Panc1 (cell line): ENCODE data around the gene UBE2O. TPM values are rescaled to one million over a fixed set of nuclear protein-coding genes. Genes with fewer than 3 reads are reported as not detected.

Source experiments
- ATAC-seq: fragments of 200-7000 bp; cut with Tn5 transposase; 2 replicates; pipeline ENCODE4 v1.9.1; 2020; ENCODE audit warnings: mild to moderate bottlenecking, moderate library complexity
- BruUV-seq: library from RNA; stranded (reverse); fragments of 400-500 nt; replicated peaks from 2 replicates; lab custom pipeline; 2021; lab: Mats Ljungman, UMichigan
- CTCF ChIA-PET: fragments of 300-600 bp; sonication (Branson Sonifier 250); formaldehyde crosslinking; loops from one replicate; lab custom pipeline; 2022; ENCODE audit warnings: antibody characterized with exemption; lab: Charles Lee
- POLR2A ChIA-PET: fragments of 300-600 bp; sonication (Branson Sonifier 250); formaldehyde crosslinking; loops from one replicate; lab custom pipeline; 2022; ENCODE audit warnings: antibody characterized with exemption; lab: Charles Lee
- DNase-seq: peaks from one replicate; pipeline ENCODE4 v3.0.0-alpha.2; 2010; ENCODE audit warnings: low read depth, low spot score
- H3K27ac ChIP-seq: 2 replicates; pipeline ENCODE4 v1.5.1; 2011; ENCODE audit warnings: mild to moderate bottlenecking, low read length, inconsistent platforms
- H3K27me3 ChIP-seq: fragments of 200-500 bp; sonication (Bioruptor generic); 2 replicates; pipeline ENCODE4 v1.6.0; 2014; ENCODE audit warnings: low read length, inconsistent platforms; ENCODE audit not compliant: control insufficient read depth, insufficient read depth
- H3K36me3 ChIP-seq: fragments of 200-500 bp; sonication (Bioruptor generic); 2 replicates; pipeline ENCODE4 v1.5.1; 2014; ENCODE audit warnings: inconsistent platforms, mild to moderate bottlenecking, low read length, moderate library complexity; ENCODE audit not compliant: control insufficient read depth, insufficient read depth
- H3K4me1 ChIP-seq: 2 replicates; pipeline ENCODE4 v1.5.1; 2011; ENCODE audit warnings: inconsistent platforms, mild to moderate bottlenecking, low read length, moderate library complexity; ENCODE audit not compliant: control insufficient read depth, insufficient read depth
- H3K4me3 ChIP-seq, 2 experiments: 2 replicates each; pipeline ENCODE4 v1.5.1; 2011 to 2012; ENCODE audit warnings: low read depth in 2 of 2, low read length in 2 of 2, mild to moderate bottlenecking in 2 of 2, inconsistent platforms in 1 of 2, moderate library complexity in 1 of 2
- H3K9me3 ChIP-seq: fragments of 200-500 bp; sonication (Bioruptor generic); 2 replicates; pipeline ENCODE4 v1.5.1; 2014; ENCODE audit warnings: low read depth, mild to moderate bottlenecking, inconsistent platforms, low read length, moderate library complexity; ENCODE audit not compliant: control insufficient read depth, insufficient read depth
- POLR2AphosphoS5 ChIP-seq: IDR thresholded peaks from 2 replicates; pipeline ENCODE4 v1.6.1; 2012; ENCODE audit warnings: mild to moderate bottlenecking, low read depth, low read length, moderate library complexity
- SIN3A ChIP-seq: IDR thresholded peaks from 2 replicates; pipeline ENCODE4 v1.6.1; 2012; ENCODE audit warnings: low read depth, mild to moderate bottlenecking, low read length, moderate library complexity, borderline replicate concordance; ENCODE audit not compliant: insufficient read depth
- TCF7L2 ChIP-seq: IDR thresholded peaks from 2 replicates; pipeline ENCODE4 v1.6.1; 2011; ENCODE audit warnings: mild to moderate bottlenecking, low read depth, low read length, inconsistent platforms
- in situ Hi-C: cut with HindIII; loops from 2 replicates; pipeline ENCODE4 v1.10.0; 2016; ENCODE audit warnings: low sequenced_read_pairs, low pct_unique_long_range_greater_than_20kb
- intact Hi-C: fragments of 100-400 bp; cut with micrococcal nuclease; formaldehyde crosslinking; loops from one replicate; pipeline ENCODE4 v1.10.0; 2022; ENCODE audit not compliant: unreplicated experiment
- total RNA-seq: library from RNA; stranded (reverse); gene quantifications from one replicate; pipeline ENCODE4 v1.2.1, GENCODE V29; 2021; ENCODE audit not compliant: unreplicated experiment
- TF ChIP-seq, protein P1 (sequence below): fragments of 450-650 bp; IDR thresholded peaks from 2 replicates; pipeline ENCODE4 v1.5.1; 2017; ENCODE audit warnings: mild to moderate bottlenecking
- TF ChIP-seq, protein P2 (sequence below), 2 experiments: IDR thresholded peaks; 2 replicates each; pipeline ENCODE4 v1.6.1; 2011 to 2012; ENCODE audit warnings: low read depth in 2 of 2, control low read depth in 1 of 2, low read length in 1 of 2, mild to moderate bottlenecking in 1 of 2, moderate library complexity in 1 of 2; ENCODE audit not compliant: insufficient read depth in 1 of 2

Gene UBE2O
- total RNA-seq, 1 experiment from 2014 or later = 47.5 TPM

DNA sequence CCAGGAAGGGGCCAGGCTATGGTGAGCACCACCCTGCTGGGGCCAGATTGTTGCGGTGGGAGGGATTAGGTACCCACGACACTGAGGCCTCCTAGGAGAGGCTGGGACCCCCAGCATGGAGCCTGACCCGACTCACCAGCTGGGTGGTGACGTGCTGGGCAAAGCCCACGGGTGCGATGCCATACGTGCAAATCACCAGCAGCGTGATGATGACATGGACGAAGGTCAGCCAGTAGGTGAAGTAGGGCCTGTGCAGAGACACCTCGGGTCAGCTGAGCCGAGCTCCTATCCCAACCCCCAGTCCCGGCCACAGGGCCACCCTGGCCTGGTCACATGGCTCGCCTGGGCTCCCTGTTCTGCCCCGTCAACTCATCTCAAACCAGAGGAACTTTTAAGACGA, 21.9 kb upstream of the UBE2O start:
- ATAC-seq (no peak), DNase-seq (no peak)
- no peak overlapping the region for H3K4me3 ChIP-seq
- no peaks in the 10 kb centered on the region for H3K4me1 ChIP-seq
- in situ Hi-C loops = no loop called here
- TF ChIP-seq POLR2AphosphoS5 = 0 out of 2 replicates have a peak, but pooled peaks have one; percentile 1
- TF ChIP-seq TCF7L2 = no peak
- BruUV-seq = TSS peak; percentile 61
- POLR2A ChIA-PET = interaction anchor here (0.5 kb wide), 1 partner anchor 268 kb away, joined by 3 read pairs; no protein-coding TSS in a partner anchor
- H3K27me3 ChIP-seq = no peaks in the 10 kb centered on the region
- H3K27ac ChIP-seq = no peak overlapping the region
- no peaks in the 10 kb centered on the region for H3K36me3 ChIP-seq
- CTCF ChIA-PET = interaction anchor here (0.5 to 1.2 kb wide), 2 partner anchors 9 to 175 kb away, joined by 3 to 5 read pairs; no protein-coding TSS in a partner anchor
- intact Hi-C loops = no loop called here
- no peaks in the 10 kb centered on the region for H3K9me3 ChIP-seq

DNA sequence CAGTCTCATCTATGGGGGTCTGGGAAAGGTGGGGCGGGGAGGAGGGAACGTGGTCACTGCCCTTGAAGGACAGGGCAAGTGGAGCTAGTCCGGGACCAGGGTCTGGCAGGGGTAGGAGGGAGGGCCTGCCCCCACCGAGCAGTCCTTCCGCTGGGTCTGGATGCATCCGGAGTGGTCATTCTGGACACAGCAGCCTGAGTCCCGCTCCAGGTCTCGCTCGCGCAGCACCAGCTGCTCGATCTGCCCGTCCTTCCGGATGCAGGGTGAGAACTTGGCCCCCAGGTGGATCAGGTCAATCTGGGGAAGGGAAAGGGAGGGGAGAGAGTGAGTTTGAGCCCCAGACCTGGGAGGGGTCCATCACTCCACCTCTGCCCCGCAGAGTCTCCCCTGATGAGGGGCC, 21.3 kb upstream of the UBE2O start:
- H3K9me3 ChIP-seq = no peaks in the 10 kb centered on the region
- no peaks in the 10 kb centered on the region for H3K4me1 ChIP-seq
- ChIA-PET POLR2A (no interaction called here), CTCF (interaction anchor here (1.2 kb wide), 1 partner anchor 10 kb away, joined by 3 read pairs; no protein-coding TSS in a partner anchor)
- H3K27me3 ChIP-seq = no peaks in the 10 kb centered on the region
- no peak for DNase-seq
- H3K4me3 ChIP-seq = no peak overlapping the region
- ATAC-seq = no peak
- no peaks in the 10 kb centered on the region for H3K36me3 ChIP-seq
- intact Hi-C loops = no loop called here
- in situ Hi-C loops = no loop called here
- H3K27ac ChIP-seq = no peak overlapping the region
- TF ChIP-seq SIN3A (no peak), TCF7L2 (no peak), POLR2AphosphoS5 (no peak)
- TF ChIP-seq, protein P1, sequence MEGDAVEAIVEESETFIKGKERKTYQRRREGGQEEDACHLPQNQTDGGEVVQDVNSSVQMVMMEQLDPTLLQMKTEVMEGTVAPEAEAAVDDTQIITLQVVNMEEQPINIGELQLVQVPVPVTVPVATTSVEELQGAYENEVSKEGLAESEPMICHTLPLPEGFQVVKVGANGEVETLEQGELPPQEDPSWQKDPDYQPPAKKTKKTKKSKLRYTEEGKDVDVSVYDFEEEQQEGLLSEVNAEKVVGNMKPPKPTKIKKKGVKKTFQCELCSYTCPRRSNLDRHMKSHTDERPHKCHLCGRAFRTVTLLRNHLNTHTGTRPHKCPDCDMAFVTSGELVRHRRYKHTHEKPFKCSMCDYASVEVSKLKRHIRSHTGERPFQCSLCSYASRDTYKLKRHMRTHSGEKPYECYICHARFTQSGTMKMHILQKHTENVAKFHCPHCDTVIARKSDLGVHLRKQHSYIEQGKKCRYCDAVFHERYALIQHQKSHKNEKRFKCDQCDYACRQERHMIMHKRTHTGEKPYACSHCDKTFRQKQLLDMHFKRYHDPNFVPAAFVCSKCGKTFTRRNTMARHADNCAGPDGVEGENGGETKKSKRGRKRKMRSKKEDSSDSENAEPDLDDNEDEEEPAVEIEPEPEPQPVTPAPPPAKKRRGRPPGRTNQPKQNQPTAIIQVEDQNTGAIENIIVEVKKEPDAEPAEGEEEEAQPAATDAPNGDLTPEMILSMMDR = no peak
- TF ChIP-seq, protein P2, sequence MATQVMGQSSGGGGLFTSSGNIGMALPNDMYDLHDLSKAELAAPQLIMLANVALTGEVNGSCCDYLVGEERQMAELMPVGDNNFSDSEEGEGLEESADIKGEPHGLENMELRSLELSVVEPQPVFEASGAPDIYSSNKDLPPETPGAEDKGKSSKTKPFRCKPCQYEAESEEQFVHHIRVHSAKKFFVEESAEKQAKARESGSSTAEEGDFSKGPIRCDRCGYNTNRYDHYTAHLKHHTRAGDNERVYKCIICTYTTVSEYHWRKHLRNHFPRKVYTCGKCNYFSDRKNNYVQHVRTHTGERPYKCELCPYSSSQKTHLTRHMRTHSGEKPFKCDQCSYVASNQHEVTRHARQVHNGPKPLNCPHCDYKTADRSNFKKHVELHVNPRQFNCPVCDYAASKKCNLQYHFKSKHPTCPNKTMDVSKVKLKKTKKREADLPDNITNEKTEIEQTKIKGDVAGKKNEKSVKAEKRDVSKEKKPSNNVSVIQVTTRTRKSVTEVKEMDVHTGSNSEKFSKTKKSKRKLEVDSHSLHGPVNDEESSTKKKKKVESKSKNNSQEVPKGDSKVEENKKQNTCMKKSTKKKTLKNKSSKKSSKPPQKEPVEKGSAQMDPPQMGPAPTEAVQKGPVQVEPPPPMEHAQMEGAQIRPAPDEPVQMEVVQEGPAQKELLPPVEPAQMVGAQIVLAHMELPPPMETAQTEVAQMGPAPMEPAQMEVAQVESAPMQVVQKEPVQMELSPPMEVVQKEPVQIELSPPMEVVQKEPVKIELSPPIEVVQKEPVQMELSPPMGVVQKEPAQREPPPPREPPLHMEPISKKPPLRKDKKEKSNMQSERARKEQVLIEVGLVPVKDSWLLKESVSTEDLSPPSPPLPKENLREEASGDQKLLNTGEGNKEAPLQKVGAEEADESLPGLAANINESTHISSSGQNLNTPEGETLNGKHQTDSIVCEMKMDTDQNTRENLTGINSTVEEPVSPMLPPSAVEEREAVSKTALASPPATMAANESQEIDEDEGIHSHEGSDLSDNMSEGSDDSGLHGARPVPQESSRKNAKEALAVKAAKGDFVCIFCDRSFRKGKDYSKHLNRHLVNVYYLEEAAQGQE (IDR thresholded peaks at IDR 0.05; ENCODE audit: insufficient read depth in 1 of 2, low read depth in 2 of 2, low read length in 1 of 2) = no peak
- no TSS peak for BruUV-seq

DNA sequence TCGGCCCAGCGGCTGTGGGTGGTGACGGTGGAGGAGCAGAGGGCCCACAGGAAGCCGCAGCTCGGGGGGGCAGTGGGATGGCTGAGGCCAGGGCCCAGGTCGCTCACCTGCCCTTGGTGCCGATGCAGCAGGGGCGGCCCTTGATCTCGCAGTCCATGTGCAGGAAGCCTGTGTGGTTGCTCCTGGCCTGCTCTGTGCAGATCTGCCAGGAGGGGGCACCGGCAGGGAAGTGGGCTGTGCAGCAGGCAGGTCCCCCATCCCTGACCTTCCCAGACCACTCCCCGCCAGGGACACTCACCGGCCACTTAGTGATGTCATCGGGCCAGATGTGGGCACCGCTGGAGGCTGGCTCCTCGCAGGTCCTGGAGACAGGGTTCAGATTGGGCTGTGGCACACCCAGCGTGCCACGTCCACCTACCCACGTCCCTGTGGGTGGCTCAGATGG, 20.6 kb upstream of the UBE2O start:
- Histone ChIP-seq H3K9me3 (no peaks in the 10 kb centered on the region), H3K4me1 (no peaks in the 10 kb centered on the region), H3K4me3 (no peak overlapping the region), H3K27ac (no peak overlapping the region), H3K27me3 (no peaks in the 10 kb centered on the region), H3K36me3 (no peaks in the 10 kb centered on the region)
- intact Hi-C loops = no loop called here
- ATAC-seq (peak; percentile 62), DNase-seq (no peak)
- ChIA-PET CTCF (no interaction called here), POLR2A (no interaction called here)
- BruUV-seq = no TSS peak
- in situ Hi-C loops = no loop called here
- TF ChIP-seq, protein P1 = no peak; the same call in 1 of the 2 replicates
